Neural crest cell (in vitro differentiated cells): Measurements from ENCODE around the gene RXRA. TPM values are rescaled to one million over a fixed set of nuclear protein-coding genes. Genes with fewer than 3 reads are reported as not detected.

Experiments used
- DNase-seq: peaks from one replicate; pipeline ENCODE4 v3.0.0; 2021; ENCODE audit warnings: low read depth, mixed read lengths, low spot score
- H3K27ac Mint-ChIP-seq: one replicate; pipeline ENCODE4 v1.8.0; 2021; ENCODE audit warnings: mild to moderate bottlenecking, mixed read lengths; ENCODE audit not compliant: unreplicated experiment
- H3K27me3 Mint-ChIP-seq: 2 replicates; pipeline ENCODE4 v1.8.0; 2021; ENCODE audit warnings: low read depth, mild to moderate bottlenecking, mixed read lengths
- H3K36me3 Mint-ChIP-seq: 2 replicates; pipeline ENCODE4 v1.8.0; 2021; ENCODE audit warnings: low read depth, mild to moderate bottlenecking, mixed read lengths
- H3K4me1 Mint-ChIP-seq: 2 replicates; pipeline ENCODE4 v1.8.0; 2021; ENCODE audit warnings: mixed read lengths
- H3K4me3 Mint-ChIP-seq: one replicate; pipeline ENCODE4 v1.8.0; 2021; ENCODE audit warnings: mild to moderate bottlenecking, mixed read lengths
- H3K9me3 Mint-ChIP-seq: 2 replicates; pipeline ENCODE4 v1.8.0; 2021; ENCODE audit warnings: mixed read lengths
- total RNA-seq: library from RNA; stranded (reverse); gene quantifications from 2 replicates; pipeline ENCODE4 v1.2.1, GENCODE V29; 2021
- TF ChIP-seq, protein P1 (sequence below): fragments of 200-600 bp; sonication (generic); conservative IDR thresholded peaks from 2 replicates; pipeline ENCODE4 v1.5.0; 2021; ENCODE audit warnings: antibody characterized with exemption, mild to moderate bottlenecking

The RXRA gene
- total RNA-seq, 1 donor from 2014 or later: 41.2 TPM

DNA sequence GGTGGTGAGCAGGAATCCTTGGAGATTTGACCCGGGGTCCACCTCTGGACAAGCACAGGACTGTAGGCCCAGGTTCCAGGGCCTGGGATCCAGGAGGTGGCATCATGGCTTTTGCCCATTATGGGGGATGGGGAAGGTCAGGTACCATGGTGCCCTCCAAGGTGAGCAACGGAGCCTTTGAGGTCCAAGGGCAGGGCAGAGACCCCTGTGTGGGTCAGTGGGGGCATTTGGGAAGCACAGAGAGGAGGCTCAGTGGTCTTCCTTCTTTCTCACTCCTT is 117.7 kb downstream of the RXRA start:
- H3K9me3 Mint-ChIP-seq: no peaks in the 10 kb centered on the region
- H3K4me3 Mint-ChIP-seq: no peak overlapping the region
- no peaks in the 10 kb centered on the region for H3K36me3 Mint-ChIP-seq
- no peak overlapping the region for H3K27ac Mint-ChIP-seq
- peaks cover 8% of the 10 kb centered on the region for H3K4me1 Mint-ChIP-seq
- H3K27me3 Mint-ChIP-seq: peaks cover 8% of the 10 kb centered on the region
- TF ChIP-seq, protein P1, sequence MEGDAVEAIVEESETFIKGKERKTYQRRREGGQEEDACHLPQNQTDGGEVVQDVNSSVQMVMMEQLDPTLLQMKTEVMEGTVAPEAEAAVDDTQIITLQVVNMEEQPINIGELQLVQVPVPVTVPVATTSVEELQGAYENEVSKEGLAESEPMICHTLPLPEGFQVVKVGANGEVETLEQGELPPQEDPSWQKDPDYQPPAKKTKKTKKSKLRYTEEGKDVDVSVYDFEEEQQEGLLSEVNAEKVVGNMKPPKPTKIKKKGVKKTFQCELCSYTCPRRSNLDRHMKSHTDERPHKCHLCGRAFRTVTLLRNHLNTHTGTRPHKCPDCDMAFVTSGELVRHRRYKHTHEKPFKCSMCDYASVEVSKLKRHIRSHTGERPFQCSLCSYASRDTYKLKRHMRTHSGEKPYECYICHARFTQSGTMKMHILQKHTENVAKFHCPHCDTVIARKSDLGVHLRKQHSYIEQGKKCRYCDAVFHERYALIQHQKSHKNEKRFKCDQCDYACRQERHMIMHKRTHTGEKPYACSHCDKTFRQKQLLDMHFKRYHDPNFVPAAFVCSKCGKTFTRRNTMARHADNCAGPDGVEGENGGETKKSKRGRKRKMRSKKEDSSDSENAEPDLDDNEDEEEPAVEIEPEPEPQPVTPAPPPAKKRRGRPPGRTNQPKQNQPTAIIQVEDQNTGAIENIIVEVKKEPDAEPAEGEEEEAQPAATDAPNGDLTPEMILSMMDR: no peak
- DNase-seq: no peak

DNA sequence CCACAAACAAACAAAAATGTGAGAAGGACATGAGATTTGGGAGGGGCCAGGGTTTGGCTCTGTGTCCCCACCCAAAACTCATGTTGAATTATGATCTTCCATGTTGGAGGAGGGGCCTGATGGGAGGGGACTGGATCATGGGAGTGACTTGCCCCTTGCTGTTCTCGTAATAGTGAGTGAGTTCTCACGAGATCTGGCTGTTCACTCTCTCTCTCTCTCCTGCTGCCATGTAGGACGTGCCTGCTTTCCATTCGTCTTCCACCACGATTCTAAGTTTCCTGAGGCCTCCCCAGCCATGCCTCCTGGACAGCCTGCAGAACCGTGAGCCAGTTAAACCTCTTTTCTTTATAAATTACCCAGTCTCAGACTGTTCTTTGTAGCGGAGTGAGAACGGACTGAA is 118.7 kb downstream of the RXRA start:
- Mint-ChIP-seq H3K27me3 (peaks cover 12% of the 10 kb centered on the region), H3K27ac (no peak overlapping the region), H3K4me1 (peaks cover 16% of the 10 kb centered on the region), H3K4me3 (no peak overlapping the region), H3K36me3 (peaks cover 4% of the 10 kb centered on the region), H3K9me3 (peaks cover 4% of the 10 kb centered on the region)
- TF ChIP-seq, protein P1: no peak
- DNase-seq: no peak

DNA sequence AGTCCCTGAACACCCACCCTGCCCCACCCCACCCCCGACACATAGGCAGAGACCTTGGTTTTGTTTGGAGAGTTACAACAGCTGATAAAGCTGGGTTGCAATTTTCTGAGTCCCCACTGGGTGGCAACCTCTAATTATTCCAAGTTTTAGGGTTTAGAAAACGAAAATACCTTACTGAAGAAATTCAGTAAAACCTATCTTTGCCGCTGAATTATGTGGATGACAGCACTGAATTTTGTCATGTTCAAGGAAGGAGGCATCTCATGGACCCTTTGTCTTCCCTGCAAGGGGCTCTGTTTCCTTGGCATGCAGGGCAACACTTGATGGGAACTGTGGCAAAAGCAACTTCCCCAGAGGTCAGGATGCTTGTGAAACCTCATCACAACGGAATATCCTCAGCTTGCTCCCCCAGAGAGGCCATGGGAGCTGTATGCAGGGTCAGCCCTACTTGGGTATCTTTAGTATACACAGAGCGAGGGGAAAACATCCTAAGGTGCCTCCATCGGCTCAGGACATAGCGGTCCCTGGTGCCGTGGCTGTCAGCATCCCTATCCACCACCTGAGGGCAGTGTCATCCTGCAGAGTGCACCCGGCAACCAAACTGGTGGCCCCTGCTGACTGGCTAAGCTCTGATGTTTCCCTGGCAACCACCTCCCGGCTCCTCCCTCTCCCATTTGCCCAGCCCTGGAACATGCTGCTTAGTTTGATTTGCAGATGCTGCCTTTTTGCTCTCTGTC is 123.1 kb downstream of the RXRA start:
- peak overlapping the region; percentile 48 for H3K4me3 Mint-ChIP-seq
- H3K4me1 Mint-ChIP-seq: peaks cover 11% of the 10 kb centered on the region
- peak; percentile 86 for DNase-seq
- peaks cover 4% of the 10 kb centered on the region for H3K9me3 Mint-ChIP-seq
- peaks cover 4% of the 10 kb centered on the region for H3K36me3 Mint-ChIP-seq
- H3K27ac Mint-ChIP-seq: no peak overlapping the region
- H3K27me3 Mint-ChIP-seq: peaks cover 9% of the 10 kb centered on the region
- TF ChIP-seq, protein P1: peak; percentile 86

DNA sequence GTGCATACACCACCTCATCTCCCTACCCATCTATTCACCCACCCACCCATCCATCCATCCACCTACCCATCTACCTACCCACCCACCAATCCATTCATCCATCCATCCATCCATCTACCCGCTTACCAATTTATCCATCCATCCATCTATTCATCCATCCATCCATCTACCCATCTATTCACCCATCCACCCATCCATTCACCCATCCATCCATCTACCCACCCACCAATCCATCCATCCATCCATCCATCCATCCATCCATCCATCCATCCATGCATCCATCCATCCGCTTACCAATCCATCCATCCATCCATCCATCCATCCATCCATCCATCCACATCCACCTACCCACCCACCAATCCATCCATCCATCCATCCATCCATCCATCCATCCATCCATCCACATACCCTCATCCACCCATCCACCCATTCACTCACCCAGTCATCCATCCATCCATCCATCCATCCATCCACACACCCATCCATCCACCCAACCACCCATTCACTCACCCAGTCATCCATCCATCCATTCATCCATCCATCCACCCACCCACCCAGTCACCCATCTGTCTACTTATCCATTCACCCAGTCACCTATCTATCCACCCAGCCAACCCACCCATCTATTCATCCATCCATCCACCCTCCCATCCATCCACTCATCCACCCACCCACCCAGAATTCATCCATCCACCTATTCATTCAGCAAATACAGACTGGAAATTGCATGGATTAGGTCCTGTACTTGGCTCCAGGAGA is 125.6 kb downstream of the RXRA start:
- Mint-ChIP-seq H3K27me3 (peaks cover 4% of the 10 kb centered on the region), H3K4me1 (peaks cover 19% of the 10 kb centered on the region), H3K27ac (no peak overlapping the region), H3K4me3 (no peak overlapping the region), H3K36me3 (peaks cover 4% of the 10 kb centered on the region), H3K9me3 (peaks cover 4% of the 10 kb centered on the region)
- no peak for DNase-seq
- TF ChIP-seq, protein P1: no peak

DNA sequence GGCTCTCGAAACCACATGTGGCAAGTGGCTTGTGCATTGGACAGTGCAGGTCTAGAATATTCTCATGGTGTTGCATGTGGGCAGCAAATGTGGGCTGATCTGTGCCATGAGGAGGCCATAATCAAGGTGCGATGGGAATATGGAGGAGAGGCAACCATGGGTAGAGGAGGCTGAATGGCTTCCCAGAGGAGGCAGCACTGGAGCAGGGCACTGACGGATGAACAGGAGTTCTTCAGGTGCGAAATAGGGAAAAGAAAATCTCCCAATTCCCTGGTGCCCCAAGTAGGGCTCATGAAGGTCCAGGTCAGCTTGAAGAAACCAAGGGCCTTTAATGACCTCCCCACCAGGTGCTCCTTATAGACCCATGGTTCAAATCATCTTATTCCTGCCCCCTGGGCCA is 126.5 kb downstream of the RXRA start:
- Mint-ChIP-seq H3K27ac (no peak overlapping the region), H3K4me1 (peaks cover 19% of the 10 kb centered on the region), H3K9me3 (peaks cover 4% of the 10 kb centered on the region), H3K4me3 (no peak overlapping the region), H3K36me3 (peaks cover 4% of the 10 kb centered on the region), H3K27me3 (peaks cover 4% of the 10 kb centered on the region)
- DNase-seq: no peak
- TF ChIP-seq, protein P1: no peak
